SU-DHL-6 (cell line): Measurements from ENCODE around the gene FAM120B.
A peak's percentile ranks its signal among the peaks of the same experiment; 100 is the strongest.

Source experiments
- H2AFZ ChIP-seq: fragments of 200-600 bp; sonication (generic); 2 replicates; pipeline ENCODE4 v1.6.1; 2014; ENCODE audit warnings: low read depth, mild to moderate bottlenecking, moderate library complexity, mixed read lengths, antibody characterized with exemption, low read length; ENCODE audit not compliant: severe bottlenecking
- H3F3A ChIP-seq: fragments of 200-600 bp; shearing (Covaris generic); 2 replicates; pipeline ENCODE4 v1.6.0; 2016; ENCODE audit warnings: antibody characterized with exemption, mild to moderate bottlenecking; ENCODE audit not compliant: insufficient read depth
- H3K27ac ChIP-seq: fragments of 200-600 bp; sonication (generic); 2 replicates; pipeline ENCODE4 v1.5.1; 2016; ENCODE audit warnings: low read depth, mild to moderate bottlenecking, low read length, moderate library complexity, mixed read lengths
- H3K27me3 ChIP-seq: fragments of 200-600 bp; sonication (generic), shearing (Covaris generic); 2 replicates; pipeline ENCODE4 v1.6.0; 2014; ENCODE audit warnings: mild to moderate bottlenecking, low read length
- H3K36me3 ChIP-seq: fragments of 200-600 bp; sonication (generic); 2 replicates; pipeline ENCODE4 v1.6.1; 2014; ENCODE audit warnings: mild to moderate bottlenecking, low read length, mixed read lengths
- H3K4me2 ChIP-seq: fragments of 300-600, 200-600 bp; shearing (Covaris generic), sonication (generic); 2 replicates; pipeline ENCODE4 v1.6.0; 2014; ENCODE audit warnings: low read length, low read depth, mild to moderate bottlenecking; ENCODE audit not compliant: poor library complexity, severe bottlenecking
- H3K4me3 ChIP-seq: fragments of 200-600 bp; sonication (generic); 2 replicates; pipeline ENCODE4 v1.5.1; 2014; ENCODE audit warnings: antibody characterized with exemption, low read length, mild to moderate bottlenecking, mixed read lengths; ENCODE audit not compliant: insufficient read depth, poor library complexity, severe bottlenecking
- H3K79me2 ChIP-seq: fragments of 200-600 bp; sonication (generic); 2 replicates; pipeline ENCODE4 v1.6.1; 2014; ENCODE audit warnings: mild to moderate bottlenecking, low read length, moderate library complexity; ENCODE audit not compliant: insufficient read depth
- H3K9ac ChIP-seq: fragments of 200-600 bp; sonication (generic); 2 replicates; pipeline ENCODE4 v1.7.0; 2014; ENCODE audit warnings: mild to moderate bottlenecking, low read length
- H3K9me2 ChIP-seq: fragments of 200-600 bp; sonication (generic); replicated peaks from 2 replicates; pipeline ENCODE4 v1.6.1; 2014; ENCODE audit warnings: low read length; ENCODE audit not compliant: insufficient read depth
- H3K9me3 ChIP-seq: fragments of 200-600 bp; sonication (generic); 2 replicates; pipeline ENCODE4 v1.6.1; 2014; ENCODE audit warnings: low read length, mixed read lengths; ENCODE audit not compliant: insufficient read depth
- H4K20me1 ChIP-seq: fragments of 200-600 bp; sonication (generic); 2 replicates; pipeline ENCODE4 v1.6.1; 2014; ENCODE audit warnings: low read depth, mild to moderate bottlenecking, antibody characterized with exemption, low read length, moderate library complexity, mixed read lengths
- EZH2phosphoT487 ChIP-seq: fragments of 200-600 bp; sonication (generic), shearing (Covaris generic); conservative IDR thresholded peaks from 2 replicates; pipeline ENCODE4 v1.6.1; 2018; ENCODE audit warnings: mild to moderate bottlenecking, antibody characterized with exemption, low read length, moderate library complexity, mixed read lengths
- TF ChIP-seq, protein P1 (sequence below): fragments of 200-600 bp; sonication (generic); IDR thresholded peaks from one replicate; pipeline ENCODE4 v1.5.1; 2017; ENCODE audit warnings: antibody characterized with exemption, mild to moderate bottlenecking, low read length, moderate library complexity; ENCODE audit not compliant: insufficient read depth, poor library complexity, severe bottlenecking

FAM120B gene

DNA sequence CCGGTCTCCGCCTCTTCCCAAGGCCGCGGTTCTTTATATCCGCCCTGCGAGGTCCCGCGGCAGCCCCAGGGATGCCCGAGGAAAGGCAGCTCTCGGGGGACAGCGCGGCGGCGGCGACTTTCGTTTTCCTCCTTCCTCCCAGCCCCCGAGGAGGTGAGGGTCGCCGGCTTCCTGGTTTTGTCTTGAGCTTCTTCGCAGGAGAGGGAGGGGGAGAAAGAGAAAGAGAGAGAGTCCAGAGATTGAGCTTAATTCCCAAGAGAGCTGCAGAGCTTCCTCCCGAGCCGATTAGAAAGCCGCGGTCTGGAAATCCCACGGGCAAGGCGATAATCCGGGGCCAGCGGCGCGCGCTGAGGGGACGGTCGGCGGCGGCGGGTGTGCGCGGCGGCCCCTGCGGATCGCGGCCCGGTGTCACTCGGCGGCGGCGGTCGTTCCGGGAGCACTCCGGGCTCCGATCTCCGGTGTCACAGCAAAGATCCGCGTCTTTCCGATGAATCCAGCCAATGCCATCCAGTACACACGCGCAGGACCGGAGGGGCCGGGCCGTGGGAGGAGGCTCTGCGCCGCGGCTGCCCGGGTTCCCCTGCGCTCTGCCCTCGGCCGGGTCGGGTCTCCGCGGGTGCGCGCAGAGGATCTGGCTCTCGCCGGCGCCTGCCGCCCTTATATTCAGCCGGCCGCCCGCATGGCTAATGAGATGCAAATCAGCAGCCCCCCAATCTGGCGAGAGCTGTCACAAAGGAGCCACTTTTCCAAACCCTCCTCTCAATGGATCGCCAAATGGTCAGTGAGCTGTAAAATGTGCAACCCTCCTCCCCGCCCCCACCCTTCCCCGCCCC lies 16.0 kb upstream of the FAM120B start, which contains the start of gene DLL1:
TSS of gene DLL1 (minus strand) at position 783 of the 833 bp plus-strand sequence. CDS start 939 bp downstream, outside the sequence.
- Histone ChIP-seq H3K9ac (peak within 1 kb of the TSS; percentile 48), H3K27me3 (no peaks in the 10 kb centered on the region), H3F3A (no peaks in the 10 kb centered on the region), H2AFZ (peak within 1 kb of the TSS; percentile 76), H3K79me2 (no peaks in the 10 kb centered on the region), H4K20me1 (no peaks in the 10 kb centered on the region), H3K9me3 (no peaks in the 10 kb centered on the region), H3K9me2 (no peaks in the 10 kb centered on the region), H3K4me2 (peak within 1 kb of the TSS; percentile 77), H3K4me3 (peak within 1 kb of the TSS; percentile 71), H3K27ac (no peak within 1 kb of the TSS), H3K36me3 (no peaks in the 10 kb centered on the region)
- TF ChIP-seq EZH2phosphoT487, result no peak
- TF ChIP-seq, protein P1, sequence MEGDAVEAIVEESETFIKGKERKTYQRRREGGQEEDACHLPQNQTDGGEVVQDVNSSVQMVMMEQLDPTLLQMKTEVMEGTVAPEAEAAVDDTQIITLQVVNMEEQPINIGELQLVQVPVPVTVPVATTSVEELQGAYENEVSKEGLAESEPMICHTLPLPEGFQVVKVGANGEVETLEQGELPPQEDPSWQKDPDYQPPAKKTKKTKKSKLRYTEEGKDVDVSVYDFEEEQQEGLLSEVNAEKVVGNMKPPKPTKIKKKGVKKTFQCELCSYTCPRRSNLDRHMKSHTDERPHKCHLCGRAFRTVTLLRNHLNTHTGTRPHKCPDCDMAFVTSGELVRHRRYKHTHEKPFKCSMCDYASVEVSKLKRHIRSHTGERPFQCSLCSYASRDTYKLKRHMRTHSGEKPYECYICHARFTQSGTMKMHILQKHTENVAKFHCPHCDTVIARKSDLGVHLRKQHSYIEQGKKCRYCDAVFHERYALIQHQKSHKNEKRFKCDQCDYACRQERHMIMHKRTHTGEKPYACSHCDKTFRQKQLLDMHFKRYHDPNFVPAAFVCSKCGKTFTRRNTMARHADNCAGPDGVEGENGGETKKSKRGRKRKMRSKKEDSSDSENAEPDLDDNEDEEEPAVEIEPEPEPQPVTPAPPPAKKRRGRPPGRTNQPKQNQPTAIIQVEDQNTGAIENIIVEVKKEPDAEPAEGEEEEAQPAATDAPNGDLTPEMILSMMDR, result no peak

DNA sequence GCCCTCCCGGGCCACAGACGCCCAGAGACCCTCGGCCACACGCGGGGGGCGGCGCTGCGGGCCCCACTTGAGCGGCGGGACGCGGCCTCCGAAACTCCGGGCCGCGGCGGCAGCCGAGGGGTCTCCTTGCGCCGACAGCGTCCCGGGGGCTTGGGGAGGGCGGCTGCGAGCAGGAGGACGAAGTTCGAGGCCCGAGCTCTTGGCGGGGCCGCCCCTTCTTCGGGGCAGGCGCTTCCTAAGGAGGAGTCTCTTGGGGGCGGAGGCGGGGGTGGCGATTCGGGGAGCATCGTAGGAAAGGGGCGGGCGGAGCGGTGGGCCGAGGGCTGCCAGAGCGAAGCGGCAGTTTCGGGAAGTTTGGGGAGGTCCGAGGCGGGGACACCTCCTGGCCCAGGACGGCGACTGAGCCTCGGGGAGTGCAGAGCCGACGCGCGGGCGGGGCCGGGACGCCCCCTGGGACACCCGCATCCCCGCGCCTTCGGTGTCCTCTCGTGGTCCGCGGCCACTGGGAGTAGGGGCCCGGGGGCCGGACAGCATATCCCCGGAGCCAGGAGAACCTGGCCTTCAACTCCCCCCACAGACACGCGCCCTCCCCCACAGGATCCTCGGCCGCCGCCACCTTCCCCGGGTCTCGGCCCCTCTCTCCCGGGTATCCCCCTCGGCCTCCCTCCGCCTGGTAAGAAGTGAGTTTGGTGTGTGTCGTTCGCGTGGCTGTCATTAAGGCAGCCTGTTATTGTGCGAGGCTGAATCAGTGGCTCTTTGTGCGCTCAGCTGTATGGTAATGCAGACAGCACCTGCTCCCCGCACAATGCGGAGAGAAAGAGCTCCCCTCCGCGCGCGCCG lies 15.1 kb upstream of the FAM120B start:
- H3K4me3 ChIP-seq, result peak overlapping the region; percentile 50
- no peaks in the 10 kb centered on the region for H3K79me2 ChIP-seq
- H3K9me3 ChIP-seq, result no peaks in the 10 kb centered on the region
- H3K27ac ChIP-seq, result no peak overlapping the region
- H4K20me1 ChIP-seq, result no peaks in the 10 kb centered on the region
- no peaks in the 10 kb centered on the region for H3F3A ChIP-seq
- H3K9me2 ChIP-seq, result no peaks in the 10 kb centered on the region
- TF ChIP-seq, protein P1, result no peak
- no peak for TF ChIP-seq EZH2phosphoT487
- peak overlapping the region; percentile 73 for H3K4me2 ChIP-seq
- no peaks in the 10 kb centered on the region for H3K27me3 ChIP-seq
- H2AFZ ChIP-seq, result peak overlapping the region; percentile 71
- H3K9ac ChIP-seq, result peak overlapping the region; percentile 21; the same call in 1 of the 2 replicates
- H3K36me3 ChIP-seq, result no peaks in the 10 kb centered on the region

DNA sequence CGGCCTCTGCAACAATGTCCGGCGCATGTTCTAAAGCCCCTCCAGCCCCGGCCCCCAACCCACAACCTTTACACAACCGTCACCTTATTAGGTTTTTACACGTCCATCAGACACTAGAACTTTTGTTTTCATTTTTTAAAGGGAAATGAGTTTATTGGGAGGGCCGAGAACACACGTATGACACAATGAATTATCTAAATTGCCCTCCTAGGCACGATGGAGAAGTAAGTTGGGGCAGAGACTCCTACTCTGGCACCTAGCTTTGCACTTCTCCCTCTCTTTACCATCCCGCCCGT lies 14.5 kb upstream of the FAM120B start:
- Histone ChIP-seq H3K36me3 (no peaks in the 10 kb centered on the region), H3K27me3 (no peaks in the 10 kb centered on the region), H3K27ac (no peak overlapping the region)

More for the DNA sequence above, 14.5 kb upstream of the FAM120B start:
- TF ChIP-seq, protein P1, result no peak
- no peak for TF ChIP-seq EZH2phosphoT487
- H3K4me3 ChIP-seq, result no peak overlapping the region
- no peaks in the 10 kb centered on the region for H4K20me1 ChIP-seq
- no peaks in the 10 kb centered on the region for H3K79me2 ChIP-seq
- H3K9ac ChIP-seq, result no peak overlapping the region
- H3K9me3 ChIP-seq, result no peaks in the 10 kb centered on the region
- H3K9me2 ChIP-seq, result no peaks in the 10 kb centered on the region
- H2AFZ ChIP-seq, result no peak overlapping the region
- H3K4me2 ChIP-seq, result peak overlapping the region; percentile 73
- no peaks in the 10 kb centered on the region for H3F3A ChIP-seq
